ENCODE results near the gene AP3B1. TPM values are rescaled to one million over a fixed set of nuclear protein-coding genes. Genes with fewer than 3 reads are reported as not detected.

AP3B1 gene
- total RNA-seq, 1 donor from 2014 or later = 105 TPM

DNA sequence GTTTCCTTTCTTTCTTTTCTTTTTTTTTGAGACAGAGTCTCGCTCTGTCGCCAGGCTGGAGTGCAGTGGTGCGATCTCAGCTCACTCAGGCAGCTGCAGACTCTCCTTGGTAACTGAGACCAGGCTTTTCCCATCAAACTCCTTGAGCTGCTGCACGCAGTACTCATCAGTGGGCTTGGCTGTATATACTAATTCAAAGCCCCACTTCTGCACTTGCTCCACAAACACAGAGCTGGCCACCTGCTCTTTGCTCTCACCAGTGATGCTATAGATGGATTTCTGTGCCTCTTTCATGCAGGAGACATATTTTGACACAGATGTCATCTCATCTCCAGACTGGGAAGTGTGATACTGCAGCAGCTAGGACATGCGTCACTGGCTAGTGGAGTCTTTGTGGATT lies 252.7 kb downstream of the AP3B1 start:
- peaks cover 5% of the 10 kb centered on the region for H3K4me1 ChIP-seq
- H3K9me3 ChIP-seq (ENCODE audit: low read depth) = no peaks in the 10 kb centered on the region
- no peak overlapping the region for H3K4me3 Mint-ChIP-seq
- TF ChIP-seq EZH2phosphoT487 (IDR thresholded peaks at IDR 0.05) (no peak), EZH2 (IDR thresholded peaks at IDR 0.05) (no peak)
- TF ChIP-seq, protein P1, sequence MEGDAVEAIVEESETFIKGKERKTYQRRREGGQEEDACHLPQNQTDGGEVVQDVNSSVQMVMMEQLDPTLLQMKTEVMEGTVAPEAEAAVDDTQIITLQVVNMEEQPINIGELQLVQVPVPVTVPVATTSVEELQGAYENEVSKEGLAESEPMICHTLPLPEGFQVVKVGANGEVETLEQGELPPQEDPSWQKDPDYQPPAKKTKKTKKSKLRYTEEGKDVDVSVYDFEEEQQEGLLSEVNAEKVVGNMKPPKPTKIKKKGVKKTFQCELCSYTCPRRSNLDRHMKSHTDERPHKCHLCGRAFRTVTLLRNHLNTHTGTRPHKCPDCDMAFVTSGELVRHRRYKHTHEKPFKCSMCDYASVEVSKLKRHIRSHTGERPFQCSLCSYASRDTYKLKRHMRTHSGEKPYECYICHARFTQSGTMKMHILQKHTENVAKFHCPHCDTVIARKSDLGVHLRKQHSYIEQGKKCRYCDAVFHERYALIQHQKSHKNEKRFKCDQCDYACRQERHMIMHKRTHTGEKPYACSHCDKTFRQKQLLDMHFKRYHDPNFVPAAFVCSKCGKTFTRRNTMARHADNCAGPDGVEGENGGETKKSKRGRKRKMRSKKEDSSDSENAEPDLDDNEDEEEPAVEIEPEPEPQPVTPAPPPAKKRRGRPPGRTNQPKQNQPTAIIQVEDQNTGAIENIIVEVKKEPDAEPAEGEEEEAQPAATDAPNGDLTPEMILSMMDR (IDR thresholded peaks at IDR 0.05) = no peak
- H3F3A ChIP-seq (ENCODE audit: low read depth) = peaks cover 2% of the 10 kb centered on the region
- H3K9me3 Mint-ChIP-seq = no peaks in the 10 kb centered on the region
- H3K36me3 Mint-ChIP-seq = peaks cover 16% of the 10 kb centered on the region
- no peaks in the 10 kb centered on the region for H3K27me3 ChIP-seq
- no peak overlapping the region for H3K27ac ChIP-seq
- no peak overlapping the region for H3K27ac Mint-ChIP-seq
- no peak overlapping the region for H3K9ac ChIP-seq
- no peaks in the 10 kb centered on the region for H4K20me1 ChIP-seq (ENCODE audit: low read depth)
- H3K4me1 Mint-ChIP-seq = no peaks in the 10 kb centered on the region
- H3K79me2 ChIP-seq (ENCODE audit: low read depth) = no peaks in the 10 kb centered on the region
- no peaks in the 10 kb centered on the region for H3K36me3 ChIP-seq
- H2AFZ ChIP-seq (replicated peaks) = no peak overlapping the region
- H3K4me2 ChIP-seq = no peak overlapping the region
- H3K27me3 Mint-ChIP-seq (ENCODE audit: insufficient read depth, low read depth) = no peaks in the 10 kb centered on the region
- no peak overlapping the region for H3K4me3 ChIP-seq
- DNase-seq (ENCODE audit: low spot score) = no peak

DNA sequence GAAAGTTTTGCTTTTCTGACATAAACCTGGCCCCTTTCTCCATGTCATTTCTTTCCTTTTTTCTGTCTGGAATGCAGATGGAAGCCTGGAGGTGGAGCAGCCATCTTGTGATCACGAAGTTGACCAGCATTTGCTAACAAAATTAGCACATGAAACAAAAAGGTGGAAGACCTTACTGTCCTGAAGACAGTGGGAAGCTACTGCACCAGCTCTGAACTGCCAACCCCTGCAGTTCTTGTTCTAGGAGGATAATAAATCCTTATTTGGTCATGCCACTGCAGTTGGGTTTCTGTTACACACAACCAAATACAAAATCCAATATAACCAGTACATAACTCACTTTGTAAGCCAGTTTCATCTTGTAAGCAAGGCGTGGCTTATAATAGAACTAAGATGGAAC lies 269.0 kb downstream of the AP3B1 start:
- Mint-ChIP-seq H3K4me1 (no peaks in the 10 kb centered on the region), H3K36me3 (peaks cover 3% of the 10 kb centered on the region), H3K27ac (no peak overlapping the region), H3K4me3 (no peak overlapping the region), H3K27me3 (ENCODE audit: insufficient read depth, low read depth) (peaks cover 7% of the 10 kb centered on the region), H3K9me3 (no peaks in the 10 kb centered on the region)
- no peak for DNase-seq (ENCODE audit: low spot score)
- TF ChIP-seq EZH2phosphoT487 (IDR thresholded peaks at IDR 0.05) (no peak), EZH2 (IDR thresholded peaks at IDR 0.05) (no peak)
- TF ChIP-seq, protein P1 (IDR thresholded peaks at IDR 0.05) = no peak
- no peak overlapping the region for H3K4me3 ChIP-seq
- H3K4me2 ChIP-seq = no peak overlapping the region
- H3K9me3 ChIP-seq (ENCODE audit: low read depth) = no peaks in the 10 kb centered on the region
- no peak overlapping the region for H3K27ac ChIP-seq
- no peaks in the 10 kb centered on the region for H3K4me1 ChIP-seq
- no peaks in the 10 kb centered on the region for H3K36me3 ChIP-seq
- H4K20me1 ChIP-seq (ENCODE audit: low read depth) = no peaks in the 10 kb centered on the region
- H3K9ac ChIP-seq = no peak overlapping the region
- H3F3A ChIP-seq (ENCODE audit: low read depth) = no peaks in the 10 kb centered on the region
- no peaks in the 10 kb centered on the region for H3K79me2 ChIP-seq (ENCODE audit: low read depth)
- H3K27me3 ChIP-seq = no peaks in the 10 kb centered on the region
- no peak overlapping the region for H2AFZ ChIP-seq (replicated peaks)

DNA sequence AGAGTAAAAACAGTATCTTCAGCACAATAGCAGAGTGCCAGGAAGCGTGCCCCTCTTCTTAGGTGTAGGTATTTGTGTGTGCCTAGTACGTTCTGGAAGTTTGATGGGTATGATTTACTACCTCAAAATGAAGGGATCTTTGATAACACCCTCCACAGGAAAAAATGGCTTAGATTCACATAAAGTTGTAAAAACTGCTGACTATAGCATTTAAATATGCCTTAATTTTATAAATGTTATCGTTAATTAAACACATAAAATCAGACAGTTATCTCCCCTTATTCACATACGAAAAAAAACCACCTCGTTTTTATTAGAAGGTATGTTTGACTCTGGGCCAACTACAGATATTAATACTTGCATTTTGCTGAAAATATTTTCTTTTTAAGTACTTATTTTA lies 274.8 kb downstream of the AP3B1 start:
- H3K36me3 Mint-ChIP-seq = peaks cover 3% of the 10 kb centered on the region
- H3F3A ChIP-seq (ENCODE audit: low read depth) = peaks cover 31% of the 10 kb centered on the region
- peaks cover 8% of the 10 kb centered on the region for H3K4me1 Mint-ChIP-seq
- H3K27me3 Mint-ChIP-seq (ENCODE audit: insufficient read depth, low read depth) = peaks cover 9% of the 10 kb centered on the region
- no peak overlapping the region for H3K4me3 Mint-ChIP-seq
- no peaks in the 10 kb centered on the region for H3K9me3 ChIP-seq (ENCODE audit: low read depth)
- DNase-seq (ENCODE audit: low spot score) = no peak
- peaks cover 32% of the 10 kb centered on the region for H3K27me3 ChIP-seq
- H3K9me3 Mint-ChIP-seq = no peaks in the 10 kb centered on the region
- H3K27ac Mint-ChIP-seq = no peak overlapping the region
- H3K79me2 ChIP-seq (ENCODE audit: low read depth) = no peaks in the 10 kb centered on the region
- no peaks in the 10 kb centered on the region for H3K36me3 ChIP-seq
- no peak overlapping the region for H3K27ac ChIP-seq
- no peak overlapping the region for H2AFZ ChIP-seq (replicated peaks)
- H3K4me2 ChIP-seq = no peak overlapping the region
- H3K4me3 ChIP-seq = no peak overlapping the region
- H3K4me1 ChIP-seq = peaks cover 46% of the 10 kb centered on the region
- TF ChIP-seq EZH2phosphoT487 (IDR thresholded peaks at IDR 0.05) (no peak), EZH2 (IDR thresholded peaks at IDR 0.05) (no peak)
- TF ChIP-seq, protein P1 (IDR thresholded peaks at IDR 0.05) = no peak
- H3K9ac ChIP-seq = no peak overlapping the region
- H4K20me1 ChIP-seq (ENCODE audit: low read depth) = no peaks in the 10 kb centered on the region
